GM18507 (cell line): ENCODE data around the gene DACH2.
"Not testable (repeated sequence)": the region's sequence is repeated elsewhere in the genome, so short reads cannot be mapped to it uniquely, and the experiment has no call there.

Source experiments
- DNase-seq: peaks from one replicate; pipeline ENCODE4 v3.0.0; 2011; ENCODE audit warnings: low read depth; ENCODE audit not compliant: insufficient read length; ENCODE audit errors: extremely low spot score
- FAIRE-seq: peaks from 2 replicates; lab custom pipeline; 2011; peaks lifted over from hg19 to GRCh38; lab: Jason Lieb, UNC

Gene DACH2

GRCh38 chrX:86148024-86148511, at the start of gene DACH2:
TSS of gene DACH2 (plus strand) at chrX:86148451.
- FAIRE-seq (no peak), DNase-seq (peak; percentile 9)

- no peak for DNase-seq
These were observed 45.9 kb upstream of the DACH2 start for GRCh38 chrX:86102341-86102740.

GRCh38 chrX:86103061-86103460, 45.2 kb upstream of the DACH2 start:
- DNase-seq: no peak
- no peak for FAIRE-seq

More at GRCh38 chrX:86102341-86102740, 45.9 kb upstream of the DACH2 start:
- FAIRE-seq: no peak

- DNase-seq (no peak), FAIRE-seq (no peak)
These were observed 43.7 kb upstream of the DACH2 start for GRCh38 chrX:86104526-86104925.

- DNase-seq: no peak
- FAIRE-seq: no peak
These were observed 26.3 kb upstream of the DACH2 start for GRCh38 chrX:86121916-86122315.

GRCh38 chrX:86133761-86134160, 14.5 kb upstream of the DACH2 start:
- DNase-seq (no peak), FAIRE-seq (peak; percentile 44)

- no peak for FAIRE-seq
- no peak for DNase-seq
These were observed 11.2 kb upstream of the DACH2 start for GRCh38 chrX:86137071-86137470.

GRCh38 chrX:86141786-86142185, 6.5 kb upstream of the DACH2 start:
- FAIRE-seq (no peak), DNase-seq (no peak)

GRCh38 chrX:86146102-86146501, 2.1 kb upstream of the DACH2 start:
- FAIRE-seq (no peak), DNase-seq (no peak)

- FAIRE-seq: no peak
- no peak for DNase-seq
These were observed 343 bp downstream of the DACH2 start for GRCh38 chrX:86148594-86148993.

GRCh38 chrX:86149119-86149518, 868 bp downstream of the DACH2 start:
- DNase-seq (no peak), FAIRE-seq (no peak)

GRCh38 chrX:86154553-86154952, 6.3 kb downstream of the DACH2 start:
- FAIRE-seq (no peak), DNase-seq (no peak)

GRCh38 chrX:86171366-86171765, 23.1 kb downstream of the DACH2 start:
- DNase-seq (no peak), FAIRE-seq (peak; percentile 18)

GRCh38 chrX:86178906-86179305, 30.7 kb downstream of the DACH2 start:
- FAIRE-seq: no peak

GRCh38 chrX:86181325-86181724, 33.1 kb downstream of the DACH2 start:
- DNase-seq: not testable (repeated sequence)

More at GRCh38 chrX:86178906-86179305, 30.7 kb downstream of the DACH2 start:
- no peak for DNase-seq

GRCh38 chrX:86192827-86193226, 44.6 kb downstream of the DACH2 start:
- FAIRE-seq (no peak), DNase-seq (no peak)

More at GRCh38 chrX:86181325-86181724, 33.1 kb downstream of the DACH2 start:
- FAIRE-seq: not testable (repeated sequence)

- FAIRE-seq (no peak), DNase-seq (no peak)
These were observed 46.5 kb downstream of the DACH2 start for GRCh38 chrX:86194758-86195157.

- DNase-seq (no peak), FAIRE-seq (no peak)
These were observed 47.1 kb downstream of the DACH2 start for GRCh38 chrX:86195343-86195742.

- FAIRE-seq: no peak
- no peak for DNase-seq
These were observed 49.6 kb downstream of the DACH2 start for GRCh38 chrX:86197815-86198214.

- no peak for DNase-seq
- no peak for FAIRE-seq
These were observed 62.5 kb downstream of the DACH2 start for GRCh38 chrX:86210772-86211171.

- DNase-seq: no peak
These were observed 67.0 kb downstream of the DACH2 start for GRCh38 chrX:86215260-86215659.

GRCh38 chrX:86237482-86237881, 89.2 kb downstream of the DACH2 start:
- DNase-seq (no peak), FAIRE-seq (no peak)

More at GRCh38 chrX:86215260-86215659, 67.0 kb downstream of the DACH2 start:
- no peak for FAIRE-seq
